Liver (tissue), 3 donors: ENCODE data around the gene VARS1.

Experiments
- CTCF ChIP-seq: fragments of 150-350 bp; IDR thresholded peaks from 2 replicates; pipeline ENCODE4 v1.5.1; 2017; ENCODE audit warnings: improper control_type of control experiment, low read depth, low read length; ENCODE audit not compliant: missing input control
- EGR1 ChIP-seq, 2 donors: IDR thresholded peaks; 2 replicates each; pipeline ENCODE4 v1.6.1; 2016 to 2018; ENCODE audit warnings: antibody characterized with exemption in 2 of 2, low read depth in 2 of 2
- FOXA1 ChIP-seq: IDR thresholded peaks from 2 replicates; pipeline ENCODE4 v1.6.1; 2016; ENCODE audit warnings: antibody characterized with exemption
- HNF4A ChIP-seq, 2 donors: conservative IDR thresholded peaks; 2 replicates each; pipeline ENCODE4 v1.6.1; 2016; ENCODE audit warnings: antibody characterized with exemption in 2 of 2, mild to moderate bottlenecking in 2 of 2
- NR2F2 ChIP-seq: IDR thresholded peaks from 2 replicates; pipeline ENCODE4 v1.6.1; 2016; ENCODE audit warnings: antibody characterized with exemption
- TF ChIP-seq, protein P1 (sequence below): IDR thresholded peaks from 2 replicates; pipeline ENCODE4 v1.6.1; 2016; ENCODE audit warnings: antibody characterized with exemption
- donor health status: healthy.
- donor health status: healthy.

GRCh38 chr6:31842053-31842452, 46.5 kb upstream of the VARS1 start:
- TF ChIP-seq CTCF (no peak), HNF4A (conservative IDR thresholded peaks at IDR 0.05) (no peak), FOXA1 (no peak), EGR1 (IDR thresholded peaks at IDR 0.05; ENCODE audit: low read depth in 2 of 2) (no peak), NR2F2 (no peak)
- TF ChIP-seq, protein P1, sequence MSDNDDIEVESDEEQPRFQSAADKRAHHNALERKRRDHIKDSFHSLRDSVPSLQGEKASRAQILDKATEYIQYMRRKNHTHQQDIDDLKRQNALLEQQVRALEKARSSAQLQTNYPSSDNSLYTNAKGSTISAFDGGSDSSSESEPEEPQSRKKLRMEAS = no peak
